ENCODE results near the gene RABL3.
"Not testable (repeated sequence)": the region's sequence is repeated elsewhere in the genome, so short reads cannot be mapped to it uniquely, and the experiment has no call there.

Gene RABL3

GRCh38 chr3:120742198-120742848 lies at the start of gene RABL3, which contains the start of gene GTF2E1:
RABL3 (minus strand) TSS chr3:120742516; CDS start chr3:120742507, 9 bp downstream.
GTF2E1 (plus strand) TSS chr3:120742744; CDS start chr3:120750553, 7,809 bp downstream.
- peak within 1 kb of the TSS; percentile 84 for H3K4me3 ChIP-seq (ENCODE audit: low read depth, low read length)

DNA sequence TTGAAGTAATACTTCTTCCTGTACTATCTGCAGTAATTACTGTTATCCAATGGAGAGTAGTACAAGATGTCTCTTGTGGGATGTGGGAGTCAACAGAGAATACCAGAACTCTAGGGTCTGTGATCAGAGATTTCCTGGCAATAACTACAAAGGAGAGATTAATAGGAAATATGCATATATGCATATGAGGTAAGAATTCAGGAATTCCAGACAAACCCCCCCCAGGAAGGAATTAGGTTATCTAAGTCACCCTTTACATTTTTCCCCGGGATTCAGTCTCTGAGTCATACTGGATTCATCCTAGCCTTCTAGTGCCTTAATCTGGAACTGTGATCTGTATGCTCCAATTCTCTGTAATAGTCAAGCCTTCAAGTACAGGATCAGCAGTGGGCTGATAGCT lies 49.6 kb upstream of the RABL3 start:
- H3K4me3 ChIP-seq (ENCODE audit: low read depth, low read length): no peak overlapping the region

DNA sequence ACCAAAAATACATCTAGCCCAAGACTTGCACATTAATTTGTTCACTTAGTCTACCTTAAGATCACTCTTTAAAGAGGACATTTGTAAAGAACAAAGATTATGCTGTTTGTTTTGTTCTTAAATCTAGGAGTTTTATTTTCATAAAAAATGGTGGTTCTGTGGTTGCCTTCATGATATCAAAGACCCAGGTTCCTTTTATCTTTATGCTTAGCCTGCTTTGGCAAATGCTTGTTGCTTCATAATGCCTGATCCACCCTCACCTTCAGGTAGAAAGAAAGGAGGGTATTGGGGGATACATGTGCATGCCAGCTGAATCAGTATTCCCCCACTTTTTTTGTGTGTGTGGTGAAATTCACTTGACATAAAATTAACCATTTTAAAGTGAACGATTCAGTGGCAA lies 48.7 kb upstream of the RABL3 start:
- no peak overlapping the region for H3K4me3 ChIP-seq (ENCODE audit: low read depth, low read length)

- H3K4me3 ChIP-seq (ENCODE audit: low read depth, low read length): not testable (repeated sequence)
These were observed 43.5 kb upstream of the RABL3 start for GRCh38 chr3:120785832-120786231.

DNA sequence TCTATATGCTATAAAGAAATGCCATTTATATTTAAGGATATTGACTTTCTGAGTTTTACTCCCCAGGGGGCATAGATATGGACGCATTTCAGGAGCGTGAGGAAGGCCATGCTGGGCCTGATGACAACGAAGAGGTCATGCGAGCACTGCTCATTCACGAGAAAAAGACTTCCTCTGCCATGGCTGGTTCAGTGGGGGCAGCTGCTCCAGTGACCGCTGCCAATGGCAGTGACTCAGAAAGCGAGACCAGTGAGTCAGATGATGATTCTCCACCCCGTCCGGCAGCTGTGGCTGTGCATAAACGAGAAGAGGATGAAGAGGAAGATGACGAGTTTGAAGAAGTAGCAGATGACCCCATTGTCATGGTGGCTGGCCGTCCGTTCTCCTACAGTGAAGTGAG lies 38.7 kb upstream of the RABL3 start:
- H3K4me3 ChIP-seq (ENCODE audit: low read depth, low read length): no peak overlapping the region

- H3K4me3 ChIP-seq (ENCODE audit: low read depth, low read length): no peak overlapping the region
These were observed 36.5 kb upstream of the RABL3 start for GRCh38 chr3:120778776-120779175.

DNA sequence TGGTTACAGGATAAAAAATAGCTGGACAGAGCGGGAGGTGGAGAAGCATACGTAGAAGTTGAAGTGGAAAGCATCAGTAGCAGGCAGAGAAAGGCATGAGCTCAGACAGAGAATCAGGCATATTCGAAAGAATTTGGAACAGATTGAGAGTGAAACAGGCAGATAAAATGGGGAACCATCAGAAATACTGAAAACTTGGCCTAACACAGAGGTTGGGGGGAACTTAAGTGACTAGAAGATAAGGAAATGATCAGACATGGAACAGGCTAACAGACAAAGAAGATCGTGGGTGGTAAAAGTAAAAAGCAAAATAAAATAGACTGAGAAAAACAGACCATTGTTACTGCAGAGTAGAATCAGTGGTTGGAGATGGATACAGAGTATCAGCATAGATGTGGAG lies 33.1 kb upstream of the RABL3 start:
- H3K4me3 ChIP-seq (ENCODE audit: low read depth, low read length): no peak overlapping the region

GRCh38 chr3:120773932-120774331 lies 31.6 kb upstream of the RABL3 start:
- no peak overlapping the region for H3K4me3 ChIP-seq (ENCODE audit: low read depth, low read length)

DNA sequence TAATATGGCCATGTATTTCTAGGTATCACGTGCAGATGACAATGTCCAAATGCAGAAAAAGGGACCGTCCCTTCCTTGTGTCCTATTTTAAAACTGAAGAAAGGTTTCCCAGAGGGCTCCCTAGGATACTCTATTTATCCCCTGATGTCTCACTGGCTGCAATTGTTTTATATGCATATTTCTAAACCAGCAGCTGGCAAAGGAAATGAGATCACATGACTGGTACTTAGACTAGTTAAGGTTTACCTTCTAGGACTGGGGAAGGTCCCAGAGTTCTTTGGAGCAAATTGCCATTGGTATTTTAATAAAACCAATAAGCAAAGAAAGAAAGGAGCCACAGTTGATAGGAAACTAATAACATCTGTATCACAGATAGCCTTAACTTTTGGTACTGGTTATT lies 29.8 kb upstream of the RABL3 start:
- no peak overlapping the region for H3K4me3 ChIP-seq (ENCODE audit: low read depth, low read length)

- H3K4me3 ChIP-seq (ENCODE audit: low read depth, low read length): no peak overlapping the region
These were observed 28.6 kb upstream of the RABL3 start for GRCh38 chr3:120770891-120771290.

- no peak overlapping the region for H3K4me3 ChIP-seq (ENCODE audit: low read depth, low read length)
These were observed 27.1 kb upstream of the RABL3 start for GRCh38 chr3:120769436-120769835.

GRCh38 chr3:120767106-120767505 lies 24.8 kb upstream of the RABL3 start:
- no peak overlapping the region for H3K4me3 ChIP-seq (ENCODE audit: low read depth, low read length)

DNA sequence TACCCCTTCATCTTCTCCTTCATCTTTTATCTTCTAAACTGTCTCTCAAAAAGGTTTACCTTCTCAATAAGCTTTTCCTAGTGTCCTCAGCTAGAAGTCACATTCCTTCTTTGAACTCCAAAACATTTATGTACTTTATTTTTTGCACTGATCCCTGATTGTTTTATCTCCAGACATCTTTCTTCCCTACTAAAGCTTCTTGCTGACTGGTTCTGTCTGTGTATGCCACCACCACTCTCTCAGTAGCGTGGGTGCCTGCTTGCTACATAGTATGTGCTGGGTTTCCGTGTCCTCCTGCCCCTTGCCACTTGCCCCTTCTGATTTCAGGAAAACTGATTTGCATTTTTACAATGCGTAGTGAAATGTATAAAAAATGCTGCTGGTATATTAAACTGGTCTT lies 24.3 kb upstream of the RABL3 start:
- no peak overlapping the region for H3K4me3 ChIP-seq (ENCODE audit: low read depth, low read length)

DNA sequence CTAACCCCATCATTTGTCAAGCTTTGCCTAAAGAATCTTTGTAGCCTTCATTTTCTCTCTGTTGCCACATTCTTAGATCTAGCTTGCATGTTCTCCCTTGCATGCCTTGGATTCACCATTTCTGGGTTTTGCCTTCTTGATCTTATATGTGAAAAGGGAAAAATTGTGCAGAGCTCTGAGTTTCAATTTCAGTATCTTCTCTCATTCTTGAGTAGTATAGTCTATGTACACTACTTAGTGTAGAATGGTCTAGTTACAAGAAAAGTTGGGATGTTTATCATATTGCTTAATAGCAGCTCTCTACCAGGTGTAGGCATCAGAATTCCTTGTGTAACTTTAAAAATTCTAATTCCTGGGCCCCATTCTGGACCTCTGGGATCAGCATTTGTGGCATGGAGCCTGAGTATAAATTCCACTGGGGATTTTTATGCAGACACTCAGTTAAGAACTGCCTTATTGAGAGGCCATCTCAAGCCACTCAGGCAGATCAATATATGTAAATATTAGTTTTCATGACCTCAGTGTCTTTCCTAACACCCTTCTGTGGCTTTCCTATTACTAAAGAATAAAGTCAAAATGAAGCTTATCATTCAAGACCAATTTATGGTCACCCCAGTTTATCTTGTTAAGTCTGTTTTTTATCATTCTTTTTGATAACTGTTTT lies 23.6 kb upstream of the RABL3 start:
- H3K4me3 ChIP-seq (ENCODE audit: low read depth, low read length): no peak overlapping the region

DNA sequence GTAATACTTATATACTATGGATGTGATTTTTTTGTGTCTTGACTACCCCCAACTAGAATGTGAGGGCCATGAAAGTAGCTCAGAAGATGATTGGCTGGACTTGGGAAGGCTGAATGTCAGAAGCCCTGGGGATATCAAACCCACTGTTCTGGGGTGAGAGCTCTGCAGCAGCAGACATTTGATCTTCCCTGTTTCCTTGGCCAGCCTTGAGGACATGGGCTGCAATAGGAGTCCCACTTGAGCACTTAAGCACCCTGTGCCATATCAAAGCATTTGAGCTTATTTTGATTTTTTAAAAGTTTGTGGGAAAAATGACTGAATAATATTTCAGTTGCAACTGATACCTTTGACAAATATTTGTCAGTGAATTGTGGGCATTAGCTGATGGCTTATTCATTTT lies 21.9 kb upstream of the RABL3 start:
- H3K4me3 ChIP-seq (ENCODE audit: low read depth, low read length): no peak overlapping the region

GRCh38 chr3:120763601-120764000 lies 21.3 kb upstream of the RABL3 start:
- no peak overlapping the region for H3K4me3 ChIP-seq (ENCODE audit: low read depth, low read length)

DNA sequence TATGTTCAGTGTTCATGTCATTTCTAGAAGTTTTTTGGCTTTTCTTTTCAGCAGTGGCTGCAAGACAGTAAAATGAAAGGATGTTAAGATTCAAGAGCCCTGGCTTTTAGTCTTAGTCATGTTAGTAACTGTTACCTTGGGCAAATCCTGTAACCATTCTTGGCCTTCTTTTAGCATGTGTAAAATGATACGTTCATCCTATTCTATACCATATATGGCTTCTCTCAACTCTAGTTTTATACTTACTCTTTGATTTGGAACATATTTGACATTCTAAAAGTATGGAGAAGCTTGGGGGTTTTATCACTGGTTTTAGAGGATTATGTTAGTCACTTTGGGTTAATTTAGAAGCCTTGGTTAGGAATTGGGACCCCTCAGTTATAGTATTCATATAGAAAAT lies 20.3 kb upstream of the RABL3 start:
- no peak overlapping the region for H3K4me3 ChIP-seq (ENCODE audit: low read depth, low read length)

DNA sequence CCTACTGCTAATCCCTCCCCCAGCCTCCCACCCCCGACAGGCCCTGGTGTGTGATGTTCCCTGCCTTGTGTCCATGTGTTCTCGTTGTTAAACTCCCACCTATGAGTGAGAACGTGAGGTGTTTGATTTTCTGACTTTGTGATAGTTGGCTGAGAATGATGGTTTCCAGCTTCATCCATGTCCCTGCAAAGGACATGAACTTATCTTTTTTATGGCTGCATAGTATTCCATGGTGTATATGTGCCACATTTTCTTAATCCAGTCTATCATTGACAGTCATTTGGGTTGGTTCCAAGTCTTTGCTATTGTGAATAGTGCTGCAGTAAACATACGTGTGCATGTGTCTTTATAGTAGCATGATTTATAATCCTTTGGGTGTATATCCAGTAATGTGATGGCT lies 16.2 kb upstream of the RABL3 start:
- not testable (repeated sequence) for H3K4me3 ChIP-seq (ENCODE audit: low read depth, low read length)

DNA sequence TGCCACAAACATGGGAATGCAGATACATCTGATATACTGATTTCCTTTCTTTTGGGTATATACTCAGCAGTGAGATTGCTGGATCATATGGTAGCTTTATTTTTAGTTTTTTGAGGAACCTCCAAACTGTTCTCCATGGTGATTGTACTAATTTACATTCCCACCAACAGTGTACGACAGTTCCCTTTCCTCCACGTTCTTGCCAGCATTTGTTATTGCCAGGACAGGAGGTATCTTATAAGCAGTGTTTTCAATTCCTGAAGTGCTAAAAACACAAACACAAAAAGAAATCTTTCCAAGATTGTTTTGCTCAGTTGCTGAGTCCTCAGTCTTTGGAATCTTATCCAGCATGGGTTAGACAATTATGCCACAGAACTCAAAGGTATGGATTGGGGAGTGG lies 13.7 kb upstream of the RABL3 start:
- H3K4me3 ChIP-seq (ENCODE audit: low read depth, low read length): no peak overlapping the region

DNA sequence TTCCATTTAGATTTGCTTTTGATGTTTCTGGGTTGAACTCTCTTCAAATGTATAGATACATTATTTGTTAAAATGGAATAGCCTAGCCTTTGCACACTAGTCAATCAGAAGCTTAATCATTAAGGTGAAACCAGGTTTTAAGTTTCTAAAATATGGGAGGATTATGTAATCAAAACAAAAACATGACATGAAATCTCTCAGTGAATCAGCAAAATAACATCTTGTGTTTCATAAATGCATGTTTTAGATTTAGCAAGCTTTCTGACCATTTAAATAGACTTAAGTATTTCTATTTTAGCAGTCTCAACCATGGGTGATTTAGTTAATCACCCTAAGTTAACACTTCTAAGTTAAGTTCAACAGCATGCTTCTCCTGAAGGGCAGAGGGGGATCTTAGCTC lies 11.5 kb upstream of the RABL3 start:
- no peak overlapping the region for H3K4me3 ChIP-seq (ENCODE audit: low read depth, low read length)

DNA sequence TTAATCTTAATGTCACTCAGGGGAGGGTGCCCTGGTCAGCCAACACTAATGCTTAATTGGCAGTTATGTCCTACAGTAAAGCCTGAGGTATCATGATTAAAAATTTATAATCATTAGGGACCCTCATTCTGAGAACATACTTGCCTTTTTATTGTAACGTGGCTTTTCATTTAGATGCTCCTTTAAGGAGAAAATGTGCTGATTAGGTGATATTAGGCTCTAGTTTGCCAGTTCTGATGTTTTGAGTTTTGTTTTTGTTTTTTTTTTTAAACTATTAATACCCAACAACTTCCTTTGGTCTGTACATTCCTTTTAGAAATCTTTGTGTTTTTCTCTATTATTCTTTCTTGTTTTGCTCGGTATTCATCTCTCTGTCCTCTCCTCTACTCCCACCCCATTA lies 10.5 kb upstream of the RABL3 start:
- H3K4me3 ChIP-seq (ENCODE audit: low read depth, low read length): no peak overlapping the region

GRCh38 chr3:120752230-120752629 lies 9.9 kb upstream of the RABL3 start:
- H3K4me3 ChIP-seq (ENCODE audit: low read depth, low read length): no peak overlapping the region

GRCh38 chr3:120749843-120750242 lies 7.5 kb upstream of the RABL3 start:
- no peak overlapping the region for H3K4me3 ChIP-seq (ENCODE audit: low read depth, low read length)
